ENCODE measurements around the gene SLC6A20. TPM values are rescaled to one million over a fixed set of nuclear protein-coding genes. Genes with fewer than 3 reads are reported as not detected.

The SLC6A20 gene
- total RNA-seq, 2 experiments from 2014 or later: not detected

- Mint-ChIP-seq H3K4me1 (ENCODE audit: low read depth) (peaks cover 33% of the 10 kb centered on the region), H3K4me3 (no peak overlapping the region), H3K27ac (no peak overlapping the region), H3K27me3 (no peaks in the 10 kb centered on the region), H3K9me3 (no peaks in the 10 kb centered on the region), H3K36me3 (ENCODE audit: low read depth) (peaks cover 61% of the 10 kb centered on the region)
- POLR2A ChIA-PET: no interaction called here
- TF ChIP-seq, protein P1, sequence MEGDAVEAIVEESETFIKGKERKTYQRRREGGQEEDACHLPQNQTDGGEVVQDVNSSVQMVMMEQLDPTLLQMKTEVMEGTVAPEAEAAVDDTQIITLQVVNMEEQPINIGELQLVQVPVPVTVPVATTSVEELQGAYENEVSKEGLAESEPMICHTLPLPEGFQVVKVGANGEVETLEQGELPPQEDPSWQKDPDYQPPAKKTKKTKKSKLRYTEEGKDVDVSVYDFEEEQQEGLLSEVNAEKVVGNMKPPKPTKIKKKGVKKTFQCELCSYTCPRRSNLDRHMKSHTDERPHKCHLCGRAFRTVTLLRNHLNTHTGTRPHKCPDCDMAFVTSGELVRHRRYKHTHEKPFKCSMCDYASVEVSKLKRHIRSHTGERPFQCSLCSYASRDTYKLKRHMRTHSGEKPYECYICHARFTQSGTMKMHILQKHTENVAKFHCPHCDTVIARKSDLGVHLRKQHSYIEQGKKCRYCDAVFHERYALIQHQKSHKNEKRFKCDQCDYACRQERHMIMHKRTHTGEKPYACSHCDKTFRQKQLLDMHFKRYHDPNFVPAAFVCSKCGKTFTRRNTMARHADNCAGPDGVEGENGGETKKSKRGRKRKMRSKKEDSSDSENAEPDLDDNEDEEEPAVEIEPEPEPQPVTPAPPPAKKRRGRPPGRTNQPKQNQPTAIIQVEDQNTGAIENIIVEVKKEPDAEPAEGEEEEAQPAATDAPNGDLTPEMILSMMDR (IDR thresholded peaks at IDR 0.05): no peak
- CTCF ChIA-PET: interaction anchor here (0.7 to 1.1 kb wide), 2 partner anchors 221 to 359 kb away, joined by 3 to 4 read pairs; no protein-coding TSS in a partner anchor
- DNase-seq (no peak), ATAC-seq (no peak)
- intact Hi-C loops (cut with micrococcal nuclease): no loop called here
Measured at GRCh38 chr3:45719655-45720487, 76.5 kb downstream of the SLC6A20 start.

- ChIA-PET CTCF (interaction anchor here (0.9 to 1.8 kb wide), 2 partner anchors 14 to 678 kb away, joined by 3 to 6 read pairs; no protein-coding TSS in a partner anchor), POLR2A (no interaction called here)
- DNase-seq (no peak), ATAC-seq (peak; percentile 45)
- H3K4me3 Mint-ChIP-seq: no peak overlapping the region
- no peaks in the 10 kb centered on the region for H3K9me3 Mint-ChIP-seq
- peaks cover 48% of the 10 kb centered on the region for H3K36me3 Mint-ChIP-seq (ENCODE audit: low read depth)
- H3K27ac Mint-ChIP-seq: no peak overlapping the region
- intact Hi-C loops (cut with micrococcal nuclease): no loop called here
- peaks cover 34% of the 10 kb centered on the region for H3K4me1 Mint-ChIP-seq (ENCODE audit: low read depth)
- TF ChIP-seq, protein P1 (IDR thresholded peaks at IDR 0.05): no peak
- H3K27me3 Mint-ChIP-seq: no peaks in the 10 kb centered on the region
Measured at GRCh38 chr3:45716790-45717336, 79.5 kb downstream of the SLC6A20 start.

DNA sequence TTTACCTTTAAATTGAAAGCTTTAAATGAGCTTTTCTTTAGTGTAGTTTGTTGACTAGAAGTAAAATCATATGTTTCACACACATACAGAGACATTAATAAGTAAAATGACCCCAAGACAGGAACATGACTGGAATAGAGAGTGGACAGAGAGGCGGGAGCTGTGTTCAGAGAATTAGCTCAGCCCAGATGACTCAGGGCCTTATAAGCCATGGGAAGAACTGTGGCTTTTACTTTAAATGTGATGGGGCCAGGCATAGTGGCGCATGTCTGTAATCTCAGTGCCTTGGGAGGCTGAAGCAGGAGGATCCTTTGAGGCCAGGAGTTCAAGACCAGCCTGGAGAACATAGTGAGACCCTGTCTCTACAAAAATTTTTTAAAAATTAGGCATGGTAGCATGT, 80.4 kb downstream of the SLC6A20 start:
- peaks cover 35% of the 10 kb centered on the region for H3K4me1 Mint-ChIP-seq (ENCODE audit: low read depth)
- no peak for DNase-seq
- H3K36me3 Mint-ChIP-seq (ENCODE audit: low read depth): peaks cover 55% of the 10 kb centered on the region
- H3K4me3 Mint-ChIP-seq: no peak overlapping the region
- CTCF ChIA-PET: interaction anchor here (0.8 to 1.8 kb wide), 3 partner anchors 15 to 362 kb away, joined by 3 to 6 read pairs (median 4); no protein-coding TSS in a partner anchor
- H3K27ac Mint-ChIP-seq: no peak overlapping the region
- ATAC-seq: no peak
- TF ChIP-seq, protein P1 (IDR thresholded peaks at IDR 0.05): no peak
- POLR2A ChIA-PET: interaction anchor here (1.2 kb wide), 1 partner anchor 10 kb away, joined by 3 read pairs; no protein-coding TSS in a partner anchor
- intact Hi-C loops (cut with micrococcal nuclease): no loop called here
- H3K27me3 Mint-ChIP-seq: no peaks in the 10 kb centered on the region
- H3K9me3 Mint-ChIP-seq: no peaks in the 10 kb centered on the region

DNA sequence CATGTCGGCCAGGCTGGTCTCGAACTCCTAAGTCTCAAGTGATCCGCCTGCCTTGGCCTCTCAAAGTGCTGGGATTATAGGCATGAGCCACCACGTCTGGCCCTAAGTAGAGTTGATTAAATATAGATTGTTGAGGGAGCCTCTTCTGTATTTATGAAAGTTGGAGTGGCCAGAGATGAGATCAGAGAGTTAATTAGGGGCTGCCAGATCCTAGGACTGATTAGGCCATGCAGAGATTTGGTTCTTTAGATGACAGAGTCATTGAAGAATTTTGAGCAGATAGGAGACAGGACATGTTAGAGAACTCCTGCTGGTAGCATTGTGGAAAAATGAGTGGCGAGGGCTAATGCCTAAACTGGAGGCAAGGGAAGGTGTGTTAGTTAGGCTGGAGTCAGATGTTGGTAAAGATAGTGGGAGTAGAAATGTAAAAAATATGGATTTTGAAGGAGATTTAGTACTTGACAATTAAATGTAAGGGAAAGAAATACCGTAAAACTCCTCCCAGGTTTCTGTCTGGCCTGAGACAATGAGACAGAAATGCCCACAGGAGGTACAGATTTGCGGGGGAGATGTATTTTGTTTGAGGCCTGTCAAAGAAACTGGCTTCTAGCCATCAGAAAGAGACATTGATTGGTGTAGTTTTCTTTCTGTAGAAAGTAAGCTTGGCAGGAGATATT, 83.8 kb downstream of the SLC6A20 start:
- Mint-ChIP-seq H3K4me1 (ENCODE audit: low read depth) (peaks cover 20% of the 10 kb centered on the region), H3K9me3 (no peaks in the 10 kb centered on the region), H3K27me3 (no peaks in the 10 kb centered on the region), H3K27ac (peak overlapping the region; percentile 8), H3K36me3 (ENCODE audit: low read depth) (peaks cover 59% of the 10 kb centered on the region), H3K4me3 (no peak overlapping the region)
- no peak for ATAC-seq
- intact Hi-C loops (cut with micrococcal nuclease): no loop called here
- CTCF ChIA-PET: interaction anchor here (1.2 kb wide), 1 partner anchor 8 kb away, joined by 5 read pairs; no protein-coding TSS in a partner anchor
- no peak for DNase-seq
- POLR2A ChIA-PET: no interaction called here
- TF ChIP-seq, protein P1 (IDR thresholded peaks at IDR 0.05): no peak

All from activated CD8-positive, alpha-beta T cell treated with anti-CD3 and anti-CD28 coated beads for 36 hours (primary cell).